Fibroblast of the conjunctiva (primary cell): ENCODE results near the gene EXOC7.

Experiments used
- DNase-seq: peaks from one replicate; pipeline ENCODE4 v3.0.0-alpha.2; 2010; ENCODE audit warnings: low read depth

The EXOC7 gene

DNA sequence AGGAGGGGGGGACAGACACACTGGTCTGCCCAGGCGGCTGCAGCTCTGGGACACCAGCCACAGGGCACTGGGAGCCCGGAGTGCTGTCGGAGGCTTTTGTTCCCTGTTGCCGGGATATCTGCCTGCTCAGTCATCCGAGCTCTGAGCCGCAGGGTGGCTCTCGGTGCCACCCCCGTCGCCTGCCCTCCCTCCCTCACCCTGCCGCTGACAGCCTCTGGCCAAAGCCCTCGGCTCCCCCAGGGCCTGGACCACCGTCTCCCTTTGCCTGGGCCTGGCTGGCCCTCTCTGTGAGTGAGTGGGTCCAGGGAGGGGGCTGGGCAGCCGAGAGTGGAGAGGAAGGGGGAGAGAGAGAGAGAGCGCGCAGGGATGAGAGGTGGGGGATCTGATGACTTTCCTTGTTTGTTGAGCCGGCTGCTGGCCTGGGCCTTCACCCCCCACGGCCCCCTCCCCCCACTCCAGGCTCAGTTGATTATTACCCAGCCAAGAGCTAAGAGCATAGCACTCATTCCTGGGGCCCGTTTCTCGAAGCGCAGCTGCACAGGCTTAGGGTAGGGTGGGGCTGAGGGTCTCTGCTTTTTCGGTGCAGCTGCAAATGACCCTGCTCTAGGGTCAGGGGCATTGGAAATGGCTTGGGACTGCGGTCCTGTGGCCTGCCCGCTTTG, 34.8 kb upstream of the EXOC7 start:
- DNase-seq, result no peak

DNA sequence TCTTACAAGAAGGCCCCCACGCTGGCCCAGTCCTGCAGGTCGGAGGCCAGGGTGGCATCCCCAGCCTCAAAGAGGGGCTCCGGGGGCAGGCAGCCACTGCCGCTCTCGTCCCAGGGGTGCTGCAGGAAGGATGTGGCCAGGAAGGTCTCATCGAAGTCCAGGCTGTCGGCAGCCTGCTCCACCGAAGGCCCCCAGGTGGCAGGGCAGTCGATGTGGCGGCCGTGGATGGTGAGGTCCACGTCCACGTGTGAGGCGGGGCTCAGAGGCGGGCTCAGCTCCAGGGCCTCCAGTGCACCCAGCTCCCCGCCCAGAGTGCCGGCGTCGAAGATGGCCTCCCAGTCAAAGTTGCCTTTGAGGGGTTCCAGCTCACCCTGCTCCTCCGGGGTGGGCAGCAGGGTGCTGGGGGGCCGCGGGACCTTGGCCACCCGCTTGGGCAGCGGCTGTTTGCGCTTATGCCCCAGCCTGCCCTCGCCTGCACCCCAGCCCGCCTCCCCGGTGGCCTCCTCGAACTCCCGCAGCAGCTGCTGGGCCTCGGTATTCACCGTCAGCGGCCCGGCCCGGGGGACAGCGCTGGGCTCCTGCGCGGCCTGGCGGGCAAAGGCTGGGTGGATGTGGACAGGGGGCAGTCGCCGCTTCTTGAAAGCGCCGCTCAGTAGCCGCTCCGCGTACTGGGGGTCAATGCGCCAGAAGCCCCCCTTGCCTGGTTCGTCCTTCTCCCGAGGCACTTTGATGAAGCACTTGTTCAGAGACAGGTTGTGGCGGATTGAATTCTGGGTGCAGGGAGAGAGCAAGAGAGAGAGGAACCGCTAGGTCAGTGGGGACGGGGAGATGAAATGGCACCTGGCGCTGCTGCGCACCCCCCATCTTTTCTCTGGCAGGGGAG, 34.0 kb upstream of the EXOC7 start:
- DNase-seq, result no peak

- no peak for DNase-seq
Observed at GRCh38 chr17:76137001-76137350, 33.4 kb upstream of the EXOC7 start.

GRCh38 chr17:76136276-76137000, 32.9 kb upstream of the EXOC7 start:
- DNase-seq, result no peak

DNA sequence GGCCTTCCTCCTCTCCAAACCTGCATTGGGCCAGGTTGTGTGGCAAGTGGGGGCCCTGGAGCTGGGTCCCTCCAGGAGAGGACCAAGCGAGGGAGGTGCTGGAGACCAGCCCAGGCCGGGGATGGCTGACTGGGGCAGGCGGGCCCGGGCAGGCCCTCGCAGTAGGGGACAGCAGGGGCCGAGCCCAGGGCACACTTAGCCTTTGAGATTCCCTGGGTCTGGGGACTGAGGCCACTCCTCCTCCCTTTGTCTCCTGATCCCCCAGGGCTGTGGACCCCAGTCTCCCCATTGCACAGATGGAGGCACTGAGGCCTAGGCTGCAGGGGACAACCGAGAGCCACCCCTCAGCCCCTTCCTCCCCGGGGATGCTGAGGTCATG, 32.2 kb upstream of the EXOC7 start:
- DNase-seq, result no peak

- no peak for DNase-seq
Observed at GRCh38 chr17:76134911-76135809, 31.6 kb upstream of the EXOC7 start.

GRCh38 chr17:76132574-76133338, 29.2 kb upstream of the EXOC7 start:
- no peak for DNase-seq

DNA sequence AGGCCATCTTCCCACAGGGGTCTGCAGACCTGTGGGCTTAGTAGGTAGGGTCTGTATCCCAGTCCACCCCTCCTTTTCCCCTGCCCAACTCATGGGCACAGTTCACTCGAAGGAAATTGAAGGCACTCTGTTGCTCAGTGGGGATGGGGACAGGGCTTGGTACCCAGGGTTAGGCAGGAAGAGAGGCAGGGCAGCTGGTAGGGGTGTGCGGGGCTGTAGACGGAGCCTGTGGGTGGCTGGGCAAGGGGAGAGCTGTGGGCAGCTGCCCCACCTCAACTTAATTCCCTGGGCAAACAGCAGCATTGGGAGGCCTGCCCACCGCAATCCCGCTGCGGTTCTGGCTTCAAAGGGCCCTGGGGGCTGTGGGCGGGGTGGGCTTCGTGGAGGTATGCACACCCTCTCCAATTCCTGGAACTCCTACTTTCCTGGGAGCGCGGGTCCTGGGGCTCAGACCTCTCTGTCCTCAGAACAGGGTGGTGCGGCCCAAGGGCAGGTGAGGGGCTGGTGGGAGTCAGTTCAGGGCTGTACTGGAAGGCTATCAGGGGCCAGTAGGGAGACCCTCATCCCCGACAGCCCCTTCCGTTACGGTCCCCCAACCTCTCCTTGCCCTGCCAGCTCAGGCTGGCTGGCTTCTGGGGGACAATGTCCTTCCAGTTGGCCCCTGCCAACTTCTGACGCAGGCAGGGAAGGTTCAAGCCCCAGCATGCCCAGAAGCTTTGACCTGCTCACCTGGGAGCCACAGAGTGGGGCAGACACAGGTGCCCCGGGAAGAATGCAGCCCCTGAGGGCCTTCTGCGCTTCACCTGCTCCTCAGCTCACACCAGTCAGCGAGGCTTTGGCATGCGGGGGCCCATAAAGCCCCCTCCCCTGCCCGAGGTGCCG, 28.3 kb upstream of the EXOC7 start:
- no peak for DNase-seq

GRCh38 chr17:76131051-76131691, 27.6 kb upstream of the EXOC7 start:
- DNase-seq, result no peak

GRCh38 chr17:76130473-76130872, 26.9 kb upstream of the EXOC7 start:
- DNase-seq, result no peak

DNA sequence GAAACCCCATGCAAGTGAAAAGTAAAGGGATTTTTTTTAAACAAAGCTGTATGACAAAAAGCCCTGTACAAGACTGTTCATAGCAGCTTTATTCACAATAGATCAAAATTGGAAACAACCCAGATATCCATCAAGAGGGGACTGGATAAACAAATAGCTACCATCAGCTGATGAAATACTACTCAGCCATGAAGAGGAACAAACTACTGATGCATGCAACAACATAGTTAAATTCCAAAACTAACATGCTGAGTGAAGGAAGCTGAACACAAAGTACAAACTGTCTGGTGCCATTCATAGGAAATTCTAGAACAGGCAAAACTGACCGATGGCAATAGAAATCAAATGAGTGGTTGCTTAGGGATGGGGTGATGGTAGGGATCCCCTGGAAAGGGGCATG, 22.3 kb upstream of the EXOC7 start:
- DNase-seq, result no peak

DNA sequence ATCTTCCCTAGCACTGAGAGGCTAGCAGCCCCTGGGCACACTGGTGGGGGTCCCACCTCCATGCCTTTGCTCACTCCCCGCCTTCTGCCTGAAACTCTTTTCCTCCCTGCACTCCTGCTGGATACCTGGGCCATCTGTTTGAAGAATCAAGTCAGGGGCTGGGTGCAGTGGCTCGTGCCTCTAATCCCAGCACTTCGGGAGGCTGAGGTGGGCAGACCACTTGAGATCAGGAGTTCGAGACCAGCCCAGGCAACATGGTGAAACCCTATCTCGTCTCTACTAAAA, 21.7 kb upstream of the EXOC7 start:
- no peak for DNase-seq

- no peak for DNase-seq
Observed at GRCh38 chr17:76124582-76125390, 21.2 kb upstream of the EXOC7 start.

DNA sequence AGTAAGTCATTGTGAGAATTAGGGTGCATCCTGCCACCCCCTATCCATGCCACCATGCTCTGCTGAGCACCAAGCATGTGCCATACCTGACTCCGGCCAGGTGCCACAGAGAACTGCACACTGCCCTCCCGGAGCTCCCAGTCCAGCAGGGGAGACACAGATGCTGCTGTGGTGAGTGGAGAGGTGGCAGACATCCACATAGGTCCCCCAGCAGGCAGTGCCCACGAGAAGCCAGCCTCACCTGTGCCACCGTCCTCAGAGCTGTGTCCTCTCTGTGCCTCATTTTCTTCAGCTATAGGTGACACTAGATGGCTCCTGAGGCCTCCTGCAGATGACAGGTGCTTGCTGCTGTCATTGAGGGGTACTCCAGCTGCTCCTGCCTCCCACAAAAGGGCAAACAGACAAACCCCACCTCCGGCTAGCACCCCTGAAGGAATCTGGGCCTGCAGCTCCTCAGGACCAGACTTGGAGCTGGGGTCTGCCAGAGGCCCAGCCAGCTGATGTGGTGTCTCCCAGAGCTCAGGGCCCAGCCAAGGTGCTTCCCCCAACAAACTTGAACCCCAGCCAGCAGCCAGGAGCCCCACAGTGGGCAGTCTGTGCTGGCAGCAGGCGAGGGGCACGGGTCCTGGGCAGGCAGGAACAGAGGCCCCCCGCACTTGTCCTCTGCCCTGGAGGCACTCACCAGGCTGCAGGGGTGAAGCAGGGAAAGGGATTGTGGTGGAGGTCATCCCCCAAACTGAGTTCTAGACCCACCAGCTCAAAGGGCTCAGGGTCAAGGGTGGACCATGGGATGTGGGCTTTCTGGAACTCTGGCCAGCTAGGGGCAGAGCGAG, 20.4 kb upstream of the EXOC7 start:
- DNase-seq, result no peak

DNA sequence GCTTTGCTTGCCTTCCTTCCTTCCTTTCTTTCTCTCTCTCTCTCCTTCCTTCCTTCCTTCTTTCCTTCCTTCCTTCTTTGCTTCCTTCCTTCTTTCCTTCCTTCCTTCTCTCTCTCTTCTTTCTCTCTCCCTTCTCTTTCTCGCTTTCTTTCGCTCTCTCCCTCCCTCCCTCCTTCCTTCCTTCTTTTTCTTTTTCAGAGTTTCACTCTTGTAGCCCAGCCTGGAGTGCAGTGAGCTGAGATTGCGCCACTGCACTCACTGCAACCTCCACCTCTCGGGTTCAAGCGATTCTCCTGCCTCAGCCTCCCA, 19.6 kb upstream of the EXOC7 start:
- DNase-seq, result no peak

DNA sequence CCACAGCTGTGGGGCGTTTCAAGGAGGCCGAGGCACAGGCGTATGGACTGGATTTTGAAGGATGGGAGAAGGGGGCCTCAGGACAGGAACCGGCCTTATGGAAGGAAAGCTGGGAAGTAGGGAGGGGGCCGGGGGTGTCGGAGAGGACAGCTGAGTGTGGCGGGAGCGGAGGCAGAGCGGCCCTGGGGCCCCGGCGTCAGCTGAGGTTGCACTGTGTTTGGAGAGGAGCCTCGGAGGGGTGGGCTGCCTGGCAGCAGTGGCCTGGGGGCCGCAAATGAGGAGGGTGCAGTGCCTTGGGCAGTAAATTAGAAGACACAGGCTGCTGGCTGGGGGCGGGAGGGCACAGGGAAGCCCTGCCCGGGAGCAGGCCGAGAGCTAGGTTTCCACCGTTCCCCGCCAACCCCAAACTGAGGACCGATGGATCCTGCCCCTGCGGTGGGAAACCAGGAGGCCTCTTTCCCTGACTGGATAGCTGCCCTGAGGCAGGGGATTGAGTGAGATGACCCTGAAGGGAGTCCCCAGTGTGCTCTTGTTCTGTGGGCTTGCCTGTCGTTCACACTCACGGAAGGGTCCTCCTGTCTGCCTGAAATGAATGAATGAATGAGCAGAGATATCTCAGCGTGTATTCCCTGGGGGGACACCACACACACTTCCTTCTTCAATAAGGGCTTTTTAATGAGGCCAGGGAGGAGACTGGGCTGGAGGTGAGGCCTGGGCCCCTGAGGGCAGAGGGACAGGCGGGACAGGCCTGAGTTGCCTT, 19.0 kb upstream of the EXOC7 start:
- no peak for DNase-seq

DNA sequence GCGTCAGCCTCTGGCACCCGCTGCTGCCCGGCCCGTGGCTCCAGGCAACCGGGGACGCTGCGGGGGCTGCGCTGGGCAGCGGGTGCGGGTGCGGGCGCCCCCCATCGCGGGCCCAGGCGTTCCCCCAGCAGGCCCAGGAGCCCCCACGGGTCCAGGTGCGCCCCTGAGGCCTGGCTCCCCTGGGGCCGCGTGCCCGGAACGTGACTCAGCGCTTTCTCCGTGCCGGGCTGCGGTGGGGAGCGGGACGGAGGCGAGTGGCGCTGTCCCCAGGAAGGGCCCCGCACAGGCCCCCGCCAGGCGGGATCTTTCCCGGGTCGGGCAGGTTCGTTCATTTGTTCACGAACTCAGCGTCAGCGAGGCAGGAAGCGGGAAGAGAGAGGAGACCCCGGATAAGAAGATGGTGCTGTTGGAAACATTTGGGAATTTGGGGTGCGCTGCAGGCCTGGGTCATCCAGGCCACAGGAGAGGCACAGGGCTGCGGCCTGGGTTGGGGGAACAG, 18.4 kb upstream of the EXOC7 start:
- no peak for DNase-seq

- no peak for DNase-seq
Observed at GRCh38 chr17:76120658-76121008, 17.0 kb upstream of the EXOC7 start.
